HepG2 (cell line): Measurements from ENCODE around the gene DIAPH3.

Experiments used
- AKNA ChIP-seq: sonication (generic); formaldehyde crosslinking; IDR thresholded peaks from 2 replicates; pipeline ENCODE4 v1.4.0; 2020; ENCODE audit warnings: missing genetic modification reagents, borderline replicate concordance
- CTCF ChIP-seq: sonication (generic); formaldehyde crosslinking; IDR thresholded peaks from 2 replicates; pipeline ENCODE4 v1.5.0; 2020; ENCODE audit warnings: mild to moderate bottlenecking, missing genetic modification reagents, moderate library complexity
- FOXJ3 ChIP-seq: sonication (generic); formaldehyde crosslinking; IDR thresholded peaks from 2 replicates; pipeline ENCODE4 v1.4.0; 2020; ENCODE audit warnings: missing genetic modification reagents, mild to moderate bottlenecking, borderline replicate concordance
- MEIS1 ChIP-seq: sonication (generic); formaldehyde crosslinking; IDR thresholded peaks from 2 replicates; pipeline ENCODE4 v1.9.0; 2021; ENCODE audit warnings: mild to moderate bottlenecking, missing genetic modification reagents, moderate library complexity, borderline replicate concordance
- PAX8 ChIP-seq: sonication (generic); formaldehyde crosslinking; IDR thresholded peaks from 2 replicates; pipeline ENCODE4 v1.8.0; 2022; ENCODE audit warnings: mild to moderate bottlenecking, missing genetic modification reagents, borderline replicate concordance
- POLR2A ChIP-seq, 2 experiments: IDR thresholded peaks; 2 replicates each; pipeline ENCODE4 v1.6.1; 2011; ENCODE audit warnings: low read depth in 2 of 2, low read length in 2 of 2, mild to moderate bottlenecking in 1 of 2, moderate library complexity in 1 of 2; ENCODE audit not compliant: insufficient read depth in 1 of 2
- THRA ChIP-seq: sonication (generic); formaldehyde crosslinking; IDR thresholded peaks from 2 replicates; pipeline ENCODE4 v1.4.0; 2020; ENCODE audit warnings: missing genetic modification reagents, borderline replicate concordance
- ZNF138 ChIP-seq: sonication (generic); formaldehyde crosslinking; IDR thresholded peaks from 2 replicates; pipeline ENCODE4 v1.5.0; 2020; ENCODE audit warnings: mild to moderate bottlenecking, low read depth, missing genetic modification reagents
- ZNF235 ChIP-seq: sonication (generic); formaldehyde crosslinking; IDR thresholded peaks from 2 replicates; pipeline ENCODE4 v1.8.1; 2023; ENCODE audit warnings: mild to moderate bottlenecking, missing genetic modification reagents, borderline replicate concordance
- ZNF318 ChIP-seq: sonication (generic); formaldehyde crosslinking; IDR thresholded peaks from 2 replicates; pipeline ENCODE4 v1.4.0; 2020; ENCODE audit warnings: mild to moderate bottlenecking, missing genetic modification reagents
- ZNF512 ChIP-seq: sonication (generic); formaldehyde crosslinking; IDR thresholded peaks from 2 replicates; pipeline ENCODE4 v1.4.0; 2020; ENCODE audit warnings: mild to moderate bottlenecking, missing genetic modification reagents
- ZSCAN30 ChIP-seq: sonication (generic); formaldehyde crosslinking; IDR thresholded peaks from 2 replicates; pipeline ENCODE4 v1.5.0; 2020; ENCODE audit warnings: mild to moderate bottlenecking, missing genetic modification reagents

GRCh38 chr13:59829690-59830089 lies 334.0 kb downstream of the DIAPH3 start:
- TF ChIP-seq CTCF (CRISPR knock-in tag), result no peak
- TF ChIP-seq ZNF235 (CRISPR knock-in tag), result no peak
- no peak for TF ChIP-seq ZNF512 (CRISPR knock-in tag)
- TF ChIP-seq ZNF138 (CRISPR knock-in tag), result no peak
- no peak for TF ChIP-seq AKNA (CRISPR knock-in tag)
- TF ChIP-seq PAX8 (CRISPR knock-in tag), result no peak
- no peak for TF ChIP-seq MEIS1 (CRISPR knock-in tag)
- no peak for TF ChIP-seq ZNF318 (CRISPR knock-in tag)
- TF ChIP-seq ZSCAN30 (CRISPR knock-in tag), result no peak
- no peak for TF ChIP-seq FOXJ3 (CRISPR knock-in tag)
- no peak for TF ChIP-seq THRA (CRISPR knock-in tag)
- TF ChIP-seq POLR2A (IDR thresholded peaks at IDR 0.05; ENCODE audit: insufficient read depth in 1 of 2, low read depth in 2 of 2, low read length in 2 of 2), result no peak
